ENCODE results near the gene TLR10.

The TLR10 gene

GRCh38 chr4:38752372-38752940 lies 30.3 kb downstream of the TLR10 start:
- ATAC-seq (ENCODE audit: low read depth) (no peak), DNase-seq (ENCODE audit: low spot score) (no peak)
- H3K4me1 ChIP-seq (ENCODE audit: insufficient read depth, poor library complexity, severe bottlenecking) = no peaks in the 10 kb centered on the region
- H3K27me3 ChIP-seq (ENCODE audit: insufficient read depth, poor library complexity, severe bottlenecking) = no peaks in the 10 kb centered on the region
- no peaks in the 10 kb centered on the region for H3K36me3 ChIP-seq (ENCODE audit: low read depth)
- H3K4me3 ChIP-seq (ENCODE audit: severe bottlenecking) = no peak overlapping the region
- no peak for TF ChIP-seq CTCF (IDR thresholded peaks at IDR 0.05; ENCODE audit: poor library complexity, severe bottlenecking)
- H3K9me3 ChIP-seq (ENCODE audit: severe bottlenecking) = no peaks in the 10 kb centered on the region
- H3K27ac ChIP-seq (ENCODE audit: poor library complexity, severe bottlenecking) = peak overlapping the region; percentile 19

GRCh38 chr4:38751341-38752010 lies 31.3 kb downstream of the TLR10 start:
- DNase-seq (ENCODE audit: low spot score) (no peak), ATAC-seq (ENCODE audit: low read depth) (no peak)
- Histone ChIP-seq H3K27ac (ENCODE audit: poor library complexity, severe bottlenecking) (no peak overlapping the region), H3K4me3 (ENCODE audit: severe bottlenecking) (no peak overlapping the region), H3K9me3 (ENCODE audit: severe bottlenecking) (no peaks in the 10 kb centered on the region), H3K27me3 (ENCODE audit: insufficient read depth, poor library complexity, severe bottlenecking) (no peaks in the 10 kb centered on the region), H3K4me1 (ENCODE audit: insufficient read depth, poor library complexity, severe bottlenecking) (no peaks in the 10 kb centered on the region), H3K36me3 (ENCODE audit: low read depth) (no peaks in the 10 kb centered on the region)
- TF ChIP-seq CTCF (IDR thresholded peaks at IDR 0.05; ENCODE audit: poor library complexity, severe bottlenecking) = no peak

GRCh38 chr4:38749336-38749735 lies 33.5 kb downstream of the TLR10 start:
- Histone ChIP-seq H3K27me3 (ENCODE audit: insufficient read depth, poor library complexity, severe bottlenecking) (no peaks in the 10 kb centered on the region), H3K27ac (ENCODE audit: poor library complexity, severe bottlenecking) (no peak overlapping the region), H3K9me3 (ENCODE audit: severe bottlenecking) (no peaks in the 10 kb centered on the region), H3K4me1 (ENCODE audit: insufficient read depth, poor library complexity, severe bottlenecking) (no peaks in the 10 kb centered on the region), H3K4me3 (ENCODE audit: severe bottlenecking) (no peak overlapping the region), H3K36me3 (ENCODE audit: low read depth) (no peaks in the 10 kb centered on the region)
- no peak for ATAC-seq (ENCODE audit: low read depth)
- DNase-seq (ENCODE audit: low spot score) = no peak
- TF ChIP-seq CTCF (IDR thresholded peaks at IDR 0.05; ENCODE audit: poor library complexity, severe bottlenecking) = no peak

- H3K4me1 ChIP-seq (ENCODE audit: insufficient read depth, poor library complexity, severe bottlenecking) = no peaks in the 10 kb centered on the region
- no peak overlapping the region for H3K4me3 ChIP-seq (ENCODE audit: severe bottlenecking)
- no peak for TF ChIP-seq CTCF (IDR thresholded peaks at IDR 0.05; ENCODE audit: poor library complexity, severe bottlenecking)
- no peaks in the 10 kb centered on the region for H3K9me3 ChIP-seq (ENCODE audit: severe bottlenecking)
- ATAC-seq (ENCODE audit: low read depth) (no peak), DNase-seq (ENCODE audit: low spot score) (no peak)
- H3K27me3 ChIP-seq (ENCODE audit: insufficient read depth, poor library complexity, severe bottlenecking) = no peaks in the 10 kb centered on the region
- no peak overlapping the region for H3K27ac ChIP-seq (ENCODE audit: poor library complexity, severe bottlenecking)
- no peaks in the 10 kb centered on the region for H3K36me3 ChIP-seq (ENCODE audit: low read depth)
These were observed 35.2 kb downstream of the TLR10 start for GRCh38 chr4:38747629-38748028.

- ATAC-seq (ENCODE audit: low read depth) (no peak), DNase-seq (ENCODE audit: low spot score) (no peak)
- no peak for TF ChIP-seq CTCF (IDR thresholded peaks at IDR 0.05; ENCODE audit: poor library complexity, severe bottlenecking)
- H3K27me3 ChIP-seq (ENCODE audit: insufficient read depth, poor library complexity, severe bottlenecking) = no peaks in the 10 kb centered on the region
- no peak overlapping the region for H3K27ac ChIP-seq (ENCODE audit: poor library complexity, severe bottlenecking)
- no peaks in the 10 kb centered on the region for H3K36me3 ChIP-seq (ENCODE audit: low read depth)
- no peaks in the 10 kb centered on the region for H3K9me3 ChIP-seq (ENCODE audit: severe bottlenecking)
- no peak overlapping the region for H3K4me3 ChIP-seq (ENCODE audit: severe bottlenecking)
- no peaks in the 10 kb centered on the region for H3K4me1 ChIP-seq (ENCODE audit: insufficient read depth, poor library complexity, severe bottlenecking)
These were observed 36.9 kb downstream of the TLR10 start for GRCh38 chr4:38745881-38746280.
